Stimulated activated effector memory CD8-positive, alpha-beta T cell treated with anti-CD3 and anti-CD28 coated beads, Interleukin-12 subunit alpha, Interleukin-12 subunit beta, amount 100 ng/mL, for 72 hours (primary cell): ENCODE data around the gene APEH.
"Not testable (repeated sequence)": the region's sequence is repeated elsewhere in the genome, so short reads cannot be mapped to it uniquely, and the experiment has no call there.

Experiments
- ATAC-seq: fragments of 150-1000 bp; cut with Tn5 transposase; 2 replicates; pipeline ENCODE4 v1.10.0; 2021
- DNase-seq, 2 donors: peaks; one replicate each; pipeline ENCODE4 v3.0.0; 2021 to 2022; ENCODE audit warnings: low spot score in 2 of 2
- H3K27ac Mint-ChIP-seq: one replicate; pipeline ENCODE4 v1.8.0; 2022; ENCODE audit warnings: mild to moderate bottlenecking, mixed read lengths
- H3K36me3 Mint-ChIP-seq: one replicate; pipeline ENCODE4 v1.8.0; 2022; ENCODE audit warnings: mild to moderate bottlenecking, mixed read lengths
- H3K4me1 Mint-ChIP-seq: one replicate; pipeline ENCODE4 v1.8.0; 2022; ENCODE audit warnings: mixed read lengths
- H3K4me3 Mint-ChIP-seq: one replicate; pipeline ENCODE4 v1.8.0; 2022; ENCODE audit warnings: mild to moderate bottlenecking, mixed read lengths
- H3K9me3 Mint-ChIP-seq: one replicate; pipeline ENCODE4 v1.8.0; 2022; ENCODE audit warnings: mixed read lengths

The APEH gene

GRCh38 chr3:49688338-49689045 lies 14.3 kb downstream of the APEH start:
- H3K4me1 Mint-ChIP-seq = peaks cover 51% of the 10 kb centered on the region

GRCh38 chr3:49689046-49689907 lies 15.1 kb downstream of the APEH start, which contains the start of the genes MST1 and RNF123:
Gene MST1 (minus strand): TSS chr3:49689474. CDS start chr3:49688691, 783 bp downstream.
Gene RNF123 (plus strand): TSS chr3:49689557. CDS start chr3:49691166, 1,609 bp downstream.
- Mint-ChIP-seq H3K9me3 (no peaks in the 10 kb centered on the region), H3K4me1 (peaks cover 59% of the 10 kb centered on the region), H3K4me3 (peak within 1 kb of the TSS; percentile 97), H3K27ac (peak within 1 kb of the TSS; percentile 99), H3K36me3 (peaks cover 23% of the 10 kb centered on the region)
- peak; percentile 93 to 98 for DNase-seq
- ATAC-seq = peak; percentile 84

More at GRCh38 chr3:49688338-49689045, 14.3 kb downstream of the APEH start:
- not testable (repeated sequence) for H3K9me3 Mint-ChIP-seq, ATAC-seq, DNase-seq
- H3K27ac Mint-ChIP-seq = peak overlapping the region; percentile 99
- H3K4me3 Mint-ChIP-seq = peak overlapping the region; percentile 97
- H3K36me3 Mint-ChIP-seq = peaks cover 28% of the 10 kb centered on the region

GRCh38 chr3:49689908-49690624 lies 15.9 kb downstream of the APEH start:
- H3K27ac Mint-ChIP-seq = peak overlapping the region; percentile 99
- not testable (repeated sequence) for DNase-seq, ATAC-seq, H3K9me3 Mint-ChIP-seq
- peak overlapping the region; percentile 97 for H3K4me3 Mint-ChIP-seq
- peaks cover 19% of the 10 kb centered on the region for H3K36me3 Mint-ChIP-seq
- peaks cover 61% of the 10 kb centered on the region for H3K4me1 Mint-ChIP-seq

GRCh38 chr3:49690856-49691255 lies 16.7 kb downstream of the APEH start:
- peaks cover 57% of the 10 kb centered on the region for H3K4me1 Mint-ChIP-seq
- H3K27ac Mint-ChIP-seq = peak overlapping the region; percentile 99
- not testable (repeated sequence) for ATAC-seq, H3K9me3 Mint-ChIP-seq, DNase-seq
- H3K4me3 Mint-ChIP-seq = peak overlapping the region; percentile 97
- H3K36me3 Mint-ChIP-seq = peaks cover 19% of the 10 kb centered on the region

- ATAC-seq, DNase-seq, H3K9me3 Mint-ChIP-seq: not testable (repeated sequence)
- H3K27ac Mint-ChIP-seq = peak overlapping the region; percentile 99
- peaks cover 19% of the 10 kb centered on the region for H3K36me3 Mint-ChIP-seq
- peaks cover 57% of the 10 kb centered on the region for H3K4me1 Mint-ChIP-seq
- H3K4me3 Mint-ChIP-seq = peak overlapping the region; percentile 97
These were observed 17.3 kb downstream of the APEH start for GRCh38 chr3:49691481-49691880.

- not testable (repeated sequence) for DNase-seq, H3K36me3 Mint-ChIP-seq, H3K27ac Mint-ChIP-seq, ATAC-seq, H3K9me3 Mint-ChIP-seq, H3K4me3 Mint-ChIP-seq
- H3K4me1 Mint-ChIP-seq = peaks cover 37% of the 10 kb centered on the region
These were observed 20.4 kb downstream of the APEH start for GRCh38 chr3:49694409-49695070.

- ATAC-seq, H3K27ac Mint-ChIP-seq, H3K4me3 Mint-ChIP-seq, DNase-seq, H3K9me3 Mint-ChIP-seq, H3K36me3 Mint-ChIP-seq: not testable (repeated sequence)
- H3K4me1 Mint-ChIP-seq = peaks cover 27% of the 10 kb centered on the region
These were observed 21.3 kb downstream of the APEH start for GRCh38 chr3:49695350-49696015.

- H3K4me3 Mint-ChIP-seq = no peak overlapping the region
- H3K4me1 Mint-ChIP-seq = peaks cover 7% of the 10 kb centered on the region
- no peaks in the 10 kb centered on the region for H3K9me3 Mint-ChIP-seq
- ATAC-seq = no peak
- peaks cover 6% of the 10 kb centered on the region for H3K36me3 Mint-ChIP-seq
- peak overlapping the region; percentile 71 for H3K27ac Mint-ChIP-seq
- DNase-seq = no peak
These were observed 25.3 kb downstream of the APEH start for GRCh38 chr3:49699281-49699979.

GRCh38 chr3:49700014-49700413 lies 25.9 kb downstream of the APEH start:
- H3K4me1 Mint-ChIP-seq = peaks cover 7% of the 10 kb centered on the region
- ATAC-seq = no peak
- H3K4me3 Mint-ChIP-seq = no peak overlapping the region
- H3K36me3 Mint-ChIP-seq = peaks cover 6% of the 10 kb centered on the region
- H3K27ac Mint-ChIP-seq = peak overlapping the region; percentile 71
- no peaks in the 10 kb centered on the region for H3K9me3 Mint-ChIP-seq
- DNase-seq = no peak

- H3K4me1 Mint-ChIP-seq = peaks cover 7% of the 10 kb centered on the region
- H3K27ac Mint-ChIP-seq = peak overlapping the region; percentile 71
- DNase-seq (no peak), ATAC-seq (no peak)
- H3K36me3 Mint-ChIP-seq = peaks cover 6% of the 10 kb centered on the region
- H3K9me3 Mint-ChIP-seq = no peaks in the 10 kb centered on the region
- no peak overlapping the region for H3K4me3 Mint-ChIP-seq
These were observed 26.4 kb downstream of the APEH start for GRCh38 chr3:49700453-49701128.

GRCh38 chr3:49701388-49702077 lies 27.4 kb downstream of the APEH start:
- Mint-ChIP-seq H3K9me3 (no peaks in the 10 kb centered on the region), H3K4me1 (peaks cover 7% of the 10 kb centered on the region), H3K27ac (peak overlapping the region; percentile 71), H3K36me3 (peaks cover 6% of the 10 kb centered on the region), H3K4me3 (no peak overlapping the region)
- no peak for DNase-seq
- ATAC-seq = no peak

- H3K36me3 Mint-ChIP-seq = peaks cover 6% of the 10 kb centered on the region
- peaks cover 7% of the 10 kb centered on the region for H3K4me1 Mint-ChIP-seq
- no peaks in the 10 kb centered on the region for H3K9me3 Mint-ChIP-seq
- no peak overlapping the region for H3K4me3 Mint-ChIP-seq
- ATAC-seq (no peak), DNase-seq (no peak)
- H3K27ac Mint-ChIP-seq = peak overlapping the region; percentile 67
These were observed 28.5 kb downstream of the APEH start for GRCh38 chr3:49702672-49703071.

- ATAC-seq (peak; percentile 89), DNase-seq (peak; percentile 35 to 78)
- peaks cover 6% of the 10 kb centered on the region for H3K36me3 Mint-ChIP-seq
- no peaks in the 10 kb centered on the region for H3K9me3 Mint-ChIP-seq
- H3K4me3 Mint-ChIP-seq = no peak overlapping the region
- peak overlapping the region; percentile 67 for H3K27ac Mint-ChIP-seq
- peaks cover 7% of the 10 kb centered on the region for H3K4me1 Mint-ChIP-seq
These were observed 29.3 kb downstream of the APEH start for GRCh38 chr3:49703443-49703927.
